Stimulated activated CD8-positive, alpha-beta memory T cell treated with anti-CD3 and anti-CD28 coated beads, Interleukin-7, amount 100 ng/mL, for 48 hours (primary cell): Measurements from ENCODE around the gene GORAB.

Experiments
- DNase-seq, 2 donors: peaks; one replicate each; pipeline ENCODE4 v3.0.0-alpha.2; 2020; ENCODE audit warnings: low read depth in 1 of 2; ENCODE audit errors: extremely low read depth in 1 of 2

GORAB gene

DNA sequence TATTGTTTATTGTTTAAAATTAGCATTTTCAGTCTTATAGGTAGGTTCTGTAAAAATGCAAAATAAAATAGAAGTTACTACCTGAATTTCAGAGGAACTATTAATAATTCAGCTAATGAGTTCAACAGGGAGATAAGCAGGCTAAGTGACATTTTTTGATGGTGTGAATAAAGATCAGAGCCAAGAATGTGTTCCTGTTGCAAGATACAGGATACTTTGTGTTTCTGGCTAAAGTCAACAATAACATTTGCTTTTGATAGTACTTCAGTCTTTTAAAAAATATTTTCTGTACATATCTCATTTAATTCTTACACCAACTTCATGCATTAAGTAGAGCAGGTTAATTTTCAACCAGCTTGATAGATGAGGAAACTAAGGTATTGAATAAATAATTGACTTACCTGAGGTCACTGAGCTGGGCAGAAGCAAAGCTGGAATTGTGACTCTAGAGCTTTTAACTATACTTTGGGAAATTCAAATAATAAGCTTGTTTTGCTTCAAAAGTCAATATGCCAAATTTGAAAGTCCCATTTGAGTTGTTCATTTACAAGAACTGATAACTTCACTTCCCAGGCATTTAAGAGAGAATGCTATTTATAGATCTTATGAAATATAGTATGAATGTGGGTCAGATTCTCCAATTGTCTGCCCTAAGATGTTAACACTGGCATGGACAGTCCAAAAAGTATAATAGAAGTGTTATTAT lies 6.0 kb downstream of the GORAB start:
- DNase-seq, result no peak

DNA sequence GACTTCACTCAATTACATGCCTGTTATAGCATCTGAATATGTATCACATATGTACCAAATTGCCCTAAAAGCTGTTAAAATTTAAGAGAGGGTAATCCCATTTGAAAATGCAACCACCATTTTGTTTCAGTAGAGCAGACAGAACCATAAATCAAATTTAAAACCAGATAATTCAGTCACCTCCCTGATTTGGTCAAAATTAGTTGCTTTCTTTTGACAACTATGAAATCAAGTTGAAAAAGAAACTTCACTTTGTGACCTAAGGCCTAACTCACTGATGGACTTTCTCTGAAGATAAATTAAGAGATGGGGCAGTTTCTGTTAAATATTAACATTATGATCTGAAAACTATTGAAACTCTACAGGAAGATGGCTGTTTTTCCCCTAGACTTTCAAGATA lies 6.7 kb downstream of the GORAB start:
- DNase-seq, result no peak

DNA sequence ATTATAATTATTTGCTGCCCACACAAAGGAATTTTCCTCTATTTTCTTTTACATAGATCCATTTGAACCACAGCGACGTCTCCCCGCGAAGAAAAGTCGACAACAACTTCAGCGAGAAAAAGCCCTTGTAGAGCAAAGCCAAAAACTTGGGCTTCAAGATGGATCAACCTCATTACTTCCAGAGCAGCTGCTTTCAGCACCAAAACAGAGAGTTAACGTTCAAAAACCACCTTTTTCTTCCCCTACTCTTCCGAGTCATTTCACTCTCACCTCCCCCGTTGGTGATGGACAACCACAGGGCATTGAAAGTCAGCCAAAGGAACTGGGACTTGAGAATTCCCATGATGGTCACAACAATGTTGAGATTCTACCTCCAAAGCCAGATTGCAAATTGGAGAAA lies 7.2 kb downstream of the GORAB start:
- no peak for DNase-seq

DNA sequence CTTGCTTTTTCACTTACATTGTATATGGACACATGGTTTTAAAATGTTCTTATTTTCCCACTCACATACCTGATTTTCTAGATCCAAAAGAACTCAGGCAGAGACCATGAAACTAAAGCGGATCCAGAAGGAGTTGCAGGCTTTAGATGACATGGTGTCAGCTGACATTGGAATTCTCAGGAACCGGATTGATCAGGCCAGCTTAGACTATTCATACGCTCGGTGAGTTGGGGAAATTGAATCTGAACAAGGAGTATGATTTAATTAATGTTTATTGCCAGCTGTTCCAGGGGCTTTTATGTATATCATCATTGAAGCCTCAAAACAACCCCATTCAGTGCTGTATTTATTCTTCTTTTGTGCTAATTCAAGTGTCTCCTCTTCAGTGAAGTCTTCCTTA lies 12.7 kb downstream of the GORAB start:
- DNase-seq, result no peak

DNA sequence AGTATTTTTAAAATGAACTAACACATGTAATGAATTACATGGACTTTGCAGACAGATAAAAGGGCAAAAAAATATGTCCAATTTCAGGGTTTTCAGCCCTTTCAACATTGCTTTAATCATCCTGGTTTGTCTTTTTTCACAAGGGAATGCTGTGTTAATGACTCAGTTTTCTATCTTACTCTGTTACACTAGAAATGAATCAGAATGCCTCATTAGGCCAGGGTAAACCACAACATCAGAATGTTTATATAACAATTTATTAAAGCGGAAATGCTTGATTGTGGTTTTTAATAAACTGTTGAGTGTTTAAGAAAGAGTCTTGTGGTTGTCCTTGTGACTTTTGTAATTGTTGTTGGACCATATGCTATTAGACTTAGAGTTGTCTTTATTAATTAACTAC lies 13.5 kb downstream of the GORAB start:
- DNase-seq, result no peak

DNA sequence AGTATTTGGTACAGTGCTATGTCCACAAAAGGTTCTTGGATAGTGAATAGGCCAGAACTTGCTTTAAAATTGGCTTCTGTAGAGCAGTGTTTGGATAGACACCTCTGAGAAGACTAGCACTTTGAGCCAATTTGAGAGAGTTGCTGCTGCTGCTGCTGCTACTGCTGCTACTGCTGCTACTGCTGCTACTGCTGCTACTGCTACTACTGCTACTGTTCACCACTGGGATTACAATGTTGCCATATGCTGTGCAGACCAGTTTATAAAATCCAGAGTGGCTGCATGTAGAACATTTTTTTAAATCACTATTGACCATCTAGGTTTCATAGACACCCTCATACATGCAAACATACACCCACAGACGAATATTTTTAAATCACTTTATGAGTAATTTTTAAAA lies 15.3 kb downstream of the GORAB start:
- no peak for DNase-seq

DNA sequence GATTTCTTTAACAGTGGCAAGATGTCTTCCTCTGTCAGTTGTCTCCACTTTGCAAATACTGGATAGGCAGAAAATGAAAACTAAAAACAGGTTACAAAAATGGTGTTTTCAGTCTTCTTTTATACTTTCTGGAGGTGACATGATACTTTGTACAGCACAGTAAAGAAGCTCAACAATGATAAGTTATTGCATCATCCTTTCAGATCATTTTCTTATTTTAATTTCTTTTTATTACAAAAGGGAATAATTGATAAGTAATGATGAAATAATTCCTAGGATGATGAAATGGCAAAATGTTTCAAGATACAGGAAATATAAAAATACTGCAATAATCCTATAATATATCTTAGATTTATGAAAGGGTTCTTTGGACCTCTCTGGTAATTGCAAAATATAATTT lies 16.5 kb downstream of the GORAB start:
- DNase-seq, result no peak

DNA sequence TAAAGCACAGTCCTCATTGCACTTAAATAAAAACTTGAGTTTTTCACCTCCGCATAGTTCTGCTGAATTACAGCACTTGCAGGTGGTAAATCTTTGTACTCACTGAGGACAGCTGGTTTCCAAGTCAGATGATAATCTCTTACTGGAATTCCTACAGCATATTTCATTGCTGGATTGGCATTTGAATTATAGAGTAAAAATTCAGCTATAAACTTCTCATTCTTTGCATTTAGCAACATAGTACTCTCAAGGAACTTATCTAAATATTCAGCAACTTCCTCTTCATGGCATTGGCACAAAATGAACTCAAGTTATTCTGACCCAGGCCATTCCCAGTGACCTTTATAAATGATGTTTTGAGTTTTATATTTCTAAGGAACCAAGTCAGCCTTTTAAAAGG lies 23.4 kb downstream of the GORAB start:
- DNase-seq, result no peak

DNA sequence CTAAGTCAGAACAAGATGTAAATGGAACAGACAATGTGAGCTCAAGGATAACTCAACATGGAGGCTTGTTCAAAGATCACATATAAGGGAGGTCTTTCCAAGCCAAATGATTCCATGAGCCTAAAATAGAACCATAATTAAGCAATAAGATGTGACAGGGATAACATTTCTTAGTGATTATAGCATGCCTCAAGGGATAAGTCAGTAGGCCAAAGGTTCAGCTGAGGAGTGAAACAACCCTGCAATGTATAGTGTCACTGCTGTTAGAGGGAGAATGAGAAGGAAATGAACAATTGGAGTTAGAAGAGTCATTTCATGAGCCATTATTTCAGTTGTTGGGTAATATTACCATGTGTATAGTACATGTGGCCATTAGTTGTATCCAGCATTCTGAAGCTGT lies 25.0 kb downstream of the GORAB start:
- no peak for DNase-seq

DNA sequence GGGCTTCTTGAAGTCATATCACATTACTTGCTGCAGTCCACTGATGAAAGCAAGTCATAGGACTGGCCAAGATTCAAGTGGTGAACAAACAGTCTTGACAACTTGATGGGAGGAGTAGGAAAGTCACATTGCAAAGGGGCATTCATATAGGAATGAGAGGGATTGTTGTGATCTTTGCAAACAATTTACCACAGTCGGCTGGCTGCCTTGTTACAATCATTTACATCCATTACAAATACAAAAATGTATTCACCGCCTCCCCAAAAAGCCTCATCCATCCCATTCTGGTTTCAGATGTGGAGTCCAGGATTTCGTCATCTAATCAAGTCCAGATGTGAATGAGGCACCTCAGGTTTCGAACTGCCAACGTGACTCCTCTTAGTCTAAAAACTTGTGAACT lies 26.8 kb downstream of the GORAB start:
- DNase-seq, result no peak

DNA sequence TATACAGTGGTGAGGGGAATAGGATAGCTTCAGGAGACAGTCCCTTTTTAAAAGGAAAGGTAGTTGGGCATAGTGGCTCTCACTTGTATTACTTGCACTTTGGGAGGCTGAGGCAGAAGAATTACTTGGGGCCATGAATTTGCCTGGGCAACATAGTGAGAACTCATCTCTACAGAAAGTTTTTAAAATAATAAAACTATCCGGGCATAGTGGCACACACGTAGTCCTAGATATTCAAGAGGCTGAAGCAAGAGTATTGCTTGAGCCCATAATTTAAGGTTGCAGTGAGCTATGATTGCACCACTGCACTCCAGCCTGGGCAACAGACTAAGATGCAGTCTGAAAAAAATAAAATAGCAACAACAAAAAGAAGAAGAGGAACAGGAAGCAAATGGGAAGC lies 27.2 kb downstream of the GORAB start:
- DNase-seq, result no peak

DNA sequence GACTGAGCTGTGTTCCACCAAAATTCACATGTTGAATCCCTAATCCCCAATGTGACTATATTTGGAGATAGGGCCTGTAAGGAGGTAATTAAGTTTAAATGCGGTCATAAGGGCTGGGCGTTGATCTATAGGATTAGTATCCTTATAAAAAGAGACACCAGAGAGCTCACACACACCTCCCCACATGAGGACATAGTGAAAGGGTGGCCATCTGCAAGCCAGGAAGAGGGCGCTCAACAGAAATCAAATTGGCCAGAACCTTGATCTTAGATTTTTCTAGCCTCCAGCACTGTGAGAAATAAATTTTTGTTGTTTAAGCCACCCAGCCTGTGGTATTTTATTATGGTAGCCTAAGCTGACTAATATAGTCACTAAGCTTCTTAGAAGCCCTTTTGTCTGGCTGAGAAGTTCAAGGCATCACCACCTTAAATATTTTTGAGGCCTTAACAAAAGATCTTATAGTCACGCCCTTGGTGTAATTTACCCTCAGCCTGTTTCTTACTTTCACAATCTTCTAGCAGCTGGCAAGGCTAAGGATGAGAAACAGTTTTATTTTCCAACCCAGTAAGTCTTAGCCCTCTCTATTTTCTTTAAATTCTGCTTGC lies 28.8 kb downstream of the GORAB start:
- no peak for DNase-seq

DNA sequence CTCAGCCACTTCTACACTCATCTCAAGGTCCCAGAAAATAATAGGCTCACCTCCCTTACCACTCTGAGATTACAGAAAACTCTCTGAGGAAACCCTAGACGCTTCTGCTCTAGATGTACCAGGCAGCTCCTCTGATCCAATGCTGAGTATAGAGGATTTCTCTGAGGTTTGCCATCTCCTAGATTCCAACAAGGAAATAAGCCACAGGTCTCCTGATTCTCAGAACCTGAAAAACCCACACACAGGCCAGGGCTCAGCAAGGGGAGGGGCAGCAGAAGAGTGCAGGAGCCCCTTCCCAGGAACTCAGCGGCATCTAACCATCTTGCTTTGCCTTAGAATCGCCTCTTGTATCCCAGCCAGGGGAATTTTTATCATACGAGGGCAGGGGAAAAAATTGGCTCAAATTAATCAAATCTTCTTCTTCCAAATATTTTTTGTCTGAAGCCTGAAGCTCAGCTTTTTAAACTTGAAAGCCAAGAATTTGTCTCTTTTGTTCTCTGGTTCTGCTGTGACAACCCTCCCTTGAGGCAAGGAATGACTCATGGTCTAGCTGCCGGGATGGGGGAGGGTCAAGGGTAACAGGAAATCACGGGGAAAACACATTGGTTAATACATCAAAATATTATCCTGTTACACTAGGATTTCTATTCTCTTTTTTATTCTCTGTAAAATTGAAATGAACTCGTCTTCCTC lies 30.8 kb downstream of the GORAB start:
- no peak for DNase-seq

DNA sequence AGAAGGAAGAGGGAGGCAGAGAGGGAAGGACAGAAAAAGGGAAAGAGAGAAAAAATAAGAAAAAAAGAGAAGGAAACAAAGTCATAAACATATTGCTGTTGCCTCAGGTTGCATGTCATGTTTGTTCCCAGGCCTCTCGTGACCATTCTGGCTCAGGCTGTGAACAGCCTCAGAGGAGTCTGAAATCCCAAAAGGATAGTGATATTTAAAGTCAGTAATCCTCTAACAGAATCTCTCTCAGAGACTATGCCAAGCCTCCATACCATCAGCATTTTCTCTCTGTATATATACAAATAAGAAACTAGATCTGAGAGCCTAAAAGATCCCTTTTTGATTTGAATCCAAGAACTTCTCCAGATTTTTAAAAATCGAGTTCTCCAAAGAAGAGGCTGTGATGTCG lies 35.2 kb downstream of the GORAB start:
- no peak for DNase-seq

DNA sequence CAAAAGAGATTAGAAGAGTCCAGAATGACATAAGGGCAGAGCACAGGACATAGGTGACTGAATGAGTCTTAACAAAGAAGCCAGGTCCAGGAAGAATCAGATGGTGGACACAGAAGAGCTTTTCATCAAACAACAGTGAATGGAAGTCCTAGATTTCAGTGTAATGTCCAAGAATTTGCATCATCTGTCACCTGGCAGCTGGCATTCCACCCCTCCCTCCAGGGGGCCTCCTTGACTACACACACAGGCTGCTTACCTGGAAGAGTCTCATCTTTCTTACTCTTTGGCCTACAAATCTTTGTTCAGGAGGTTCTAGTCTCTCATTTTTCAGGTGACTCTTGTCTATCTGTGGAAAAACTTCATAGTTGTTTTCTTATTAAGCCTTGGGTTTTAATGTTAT lies 36.2 kb downstream of the GORAB start:
- no peak for DNase-seq

DNA sequence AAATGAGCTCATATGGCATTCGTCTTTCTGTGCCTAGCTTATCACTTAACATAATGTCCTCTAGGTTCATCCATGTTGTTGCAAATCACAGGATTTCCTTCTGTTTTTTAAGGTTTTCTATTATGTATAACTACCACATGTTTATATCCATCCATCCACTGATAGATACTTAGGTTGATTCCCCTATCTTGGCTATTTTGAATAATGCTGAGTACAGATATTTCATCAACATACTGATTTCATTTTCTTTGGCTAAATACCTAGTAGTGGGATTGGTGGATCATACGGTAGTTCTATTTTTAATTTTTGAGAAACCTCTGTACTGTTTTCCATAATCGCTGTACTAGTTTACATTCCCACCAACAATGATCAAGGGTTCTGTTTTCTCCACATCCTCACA lies 45.0 kb downstream of the GORAB start:
- no peak for DNase-seq

DNA sequence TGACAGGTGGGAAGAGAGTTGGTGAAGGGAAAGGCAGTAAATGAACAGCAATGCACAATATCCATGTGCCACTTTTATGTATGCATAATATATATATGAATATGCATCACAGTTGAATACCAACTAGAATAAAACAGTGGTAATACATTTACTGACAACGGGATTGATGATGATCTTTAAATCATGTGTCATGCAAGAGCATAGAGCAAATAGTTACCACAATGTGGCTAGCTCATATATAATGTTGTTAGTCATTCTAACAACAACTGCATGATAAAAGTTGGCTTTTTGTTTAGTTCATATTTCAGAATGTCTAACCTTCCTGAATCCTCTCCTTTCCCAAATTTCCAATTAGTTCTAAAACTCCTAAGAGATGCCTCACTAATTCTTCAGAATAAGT lies 46.4 kb downstream of the GORAB start:
- DNase-seq, result no peak

DNA sequence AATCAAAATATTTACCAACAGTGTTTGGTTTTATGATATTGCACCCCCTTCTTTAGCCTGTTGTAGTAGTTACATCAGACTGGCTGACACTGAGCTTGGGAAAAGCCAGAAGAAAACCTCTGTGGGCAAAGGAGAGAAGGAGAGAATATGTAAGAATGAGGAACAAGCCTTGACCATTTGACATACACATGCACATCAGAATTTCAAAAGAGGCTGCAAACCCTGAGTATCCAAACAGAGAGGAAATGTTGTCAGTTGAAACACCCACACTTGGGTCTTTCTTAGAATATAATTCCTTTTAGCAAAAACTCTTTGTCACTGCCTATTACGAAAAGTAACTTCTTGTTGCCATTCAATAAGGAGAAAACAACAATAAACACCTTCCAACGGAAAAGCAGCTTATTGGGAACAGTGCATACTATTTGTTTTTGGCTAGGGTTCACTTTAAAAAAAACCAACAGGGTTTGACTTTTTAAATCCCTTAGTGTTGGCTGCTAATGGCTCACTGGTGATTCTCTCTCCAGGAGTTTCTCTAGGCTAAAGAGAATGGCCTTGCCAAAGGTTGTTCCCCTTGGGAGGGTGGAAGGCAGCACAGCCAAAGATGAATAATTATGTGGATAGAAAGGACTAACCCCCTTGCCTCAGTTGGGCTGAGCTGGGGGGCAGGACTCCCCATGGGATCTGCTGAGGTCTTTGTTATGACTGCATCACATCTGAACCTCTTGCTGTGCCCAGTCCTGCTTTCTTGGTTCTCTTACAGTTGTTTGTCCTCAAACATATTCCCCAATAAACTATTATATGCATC lies 48.9 kb downstream of the GORAB start:
- DNase-seq, result no peak

DNA sequence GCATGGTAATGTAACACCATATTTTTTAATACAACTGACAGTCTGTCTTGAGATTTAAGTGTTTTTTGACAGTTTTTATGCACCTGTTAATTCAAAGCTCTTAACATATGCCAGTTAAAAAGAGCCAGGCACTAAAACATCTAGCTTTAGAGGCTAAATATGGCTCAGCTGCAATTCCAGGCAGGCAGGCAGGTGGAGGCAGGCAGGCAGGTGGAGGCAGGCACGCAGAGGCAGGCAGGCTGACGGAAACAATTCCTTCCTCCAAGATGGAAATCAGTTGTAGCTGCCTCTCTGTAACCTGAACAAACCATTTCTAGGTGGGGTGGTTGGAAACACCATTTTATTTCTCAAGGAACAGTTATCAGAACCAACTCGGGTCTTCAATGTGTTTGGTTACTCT lies 51.2 kb downstream of the GORAB start:
- DNase-seq, result no peak

DNA sequence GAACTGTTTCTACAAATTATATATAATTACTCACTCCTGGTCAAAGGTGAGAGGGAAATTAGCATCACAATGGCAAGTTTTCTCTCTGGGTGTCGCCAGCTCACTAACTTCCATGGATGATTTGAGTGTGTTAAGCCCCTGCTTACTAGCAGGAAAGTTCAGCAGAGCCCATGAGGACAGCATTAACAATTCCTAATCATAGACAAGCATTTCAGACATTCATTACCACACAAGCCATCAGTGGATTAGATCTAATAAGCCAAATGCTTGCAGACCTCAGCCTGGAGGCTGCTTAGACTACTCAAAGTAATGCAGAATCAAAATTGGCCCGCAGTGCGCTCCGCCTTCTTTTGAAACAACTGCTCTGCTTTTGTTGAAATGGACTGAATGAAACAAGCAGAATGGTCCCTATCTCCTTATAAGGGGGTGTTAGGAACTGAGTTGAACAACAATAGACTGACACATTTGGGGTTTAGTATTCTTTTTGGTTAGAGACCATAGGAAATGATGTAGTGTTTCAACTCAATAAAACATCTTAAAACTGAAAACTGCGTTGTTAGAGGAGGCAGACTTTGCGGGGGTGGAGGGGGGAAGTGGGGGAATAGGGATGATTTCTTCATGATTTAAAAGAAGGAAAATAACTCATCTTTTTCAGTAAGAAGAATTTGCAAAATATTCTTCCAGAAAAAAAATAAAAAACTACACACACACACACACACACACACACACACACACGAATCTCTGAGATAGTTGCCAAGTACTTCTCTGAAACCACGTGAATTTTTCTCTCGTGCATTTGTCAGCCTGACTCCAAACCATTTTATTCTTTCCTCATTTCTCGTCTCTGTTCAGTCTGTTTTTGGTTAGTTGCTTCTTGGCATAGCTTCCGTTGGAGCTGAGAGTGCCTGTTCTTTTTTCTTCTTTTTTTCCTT lies 54.6 kb downstream of the GORAB start:
- no peak for DNase-seq

DNA sequence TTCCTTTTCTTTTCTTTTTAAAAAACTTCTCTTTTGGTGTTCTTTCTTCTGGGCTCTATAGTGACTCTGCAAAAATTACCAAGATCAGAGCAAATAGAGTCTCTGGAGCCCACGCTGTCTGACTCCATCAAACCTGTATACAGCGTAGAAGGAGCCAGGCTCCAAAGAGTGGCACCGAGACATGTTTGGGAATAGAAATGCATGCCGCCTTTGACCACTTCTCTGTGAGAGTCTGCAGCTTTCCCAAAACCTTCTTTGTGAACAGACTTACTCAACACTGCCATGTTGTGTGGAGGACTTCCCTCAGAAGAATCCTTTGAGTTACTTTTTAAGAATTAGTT lies 55.3 kb downstream of the GORAB start:
- no peak for DNase-seq
